NCI-H345 (cell line): Measurements from ENCODE around the gene KRT7.

Experiments
- DNase-seq: peaks from one replicate; lab custom pipeline; 2025; lab: John Stamatoyannopoulos, UW

Gene KRT7

GRCh38 chr12:52232674-52233461 is at the start of gene KRT7:
TSS of gene KRT7 (plus strand) at chr12:52233243. CDS start at chr12:52233297, 54 bp downstream.
- no peak for DNase-seq

DNA sequence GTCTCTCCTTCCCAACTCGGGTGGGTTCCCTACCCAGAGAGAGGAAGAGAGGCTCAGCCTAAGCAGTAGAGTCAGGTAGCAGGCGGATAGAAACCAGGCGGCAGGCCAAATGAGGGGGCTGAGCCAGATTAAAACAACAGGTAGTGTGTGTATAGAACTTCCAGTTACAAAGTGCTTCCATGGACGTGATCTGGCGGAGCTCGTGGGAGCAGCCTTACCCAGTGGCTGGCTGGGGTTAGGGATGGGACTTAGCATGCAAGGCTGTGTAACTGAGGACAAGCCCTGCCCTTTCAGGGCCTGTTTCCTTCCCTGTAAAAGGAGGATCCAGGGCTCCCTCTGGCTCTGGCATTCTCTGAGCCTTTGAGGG is 49.5 kb upstream of the KRT7 start:
- DNase-seq: no peak

DNA sequence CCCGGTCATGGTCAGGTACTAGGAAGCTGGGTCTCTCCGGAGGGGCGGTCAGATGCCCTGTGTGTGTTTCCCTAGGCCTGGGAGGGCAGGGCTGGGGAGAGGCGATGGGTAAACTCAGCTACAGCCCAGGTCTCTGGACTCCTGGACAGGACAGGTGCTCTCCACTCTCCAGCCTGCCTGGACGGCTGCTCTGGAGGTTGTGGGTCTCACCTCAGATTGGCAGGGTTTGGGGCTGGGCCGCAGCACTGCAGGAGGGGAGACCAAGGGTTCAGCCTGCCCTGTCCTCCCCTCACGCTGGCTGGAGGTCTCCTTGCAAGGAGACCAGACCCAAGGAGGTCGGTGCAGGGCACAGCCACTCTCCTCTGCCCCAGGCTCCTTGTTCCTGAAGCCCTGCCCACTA is 49.1 kb upstream of the KRT7 start:
- no peak for DNase-seq

DNA sequence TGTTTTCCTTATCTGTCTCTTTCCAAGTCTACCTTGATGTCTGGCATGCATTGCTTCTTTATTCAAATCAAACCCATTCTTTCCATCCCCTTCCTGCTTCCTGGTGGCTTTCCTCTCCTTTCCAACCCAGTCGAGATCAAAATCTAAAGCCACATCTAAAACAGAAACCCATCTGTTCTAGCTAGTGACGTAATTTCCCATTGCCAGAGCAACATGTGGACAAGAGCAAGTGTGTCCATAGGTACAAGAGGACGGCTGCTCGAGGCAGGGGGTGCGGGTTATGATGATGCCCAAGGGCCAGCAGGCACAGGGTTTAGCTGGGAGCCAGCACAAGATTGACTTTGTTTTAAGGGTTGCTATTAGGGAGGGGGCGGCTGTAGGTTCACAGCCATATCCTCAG is 48.2 kb upstream of the KRT7 start:
- DNase-seq: no peak

DNA sequence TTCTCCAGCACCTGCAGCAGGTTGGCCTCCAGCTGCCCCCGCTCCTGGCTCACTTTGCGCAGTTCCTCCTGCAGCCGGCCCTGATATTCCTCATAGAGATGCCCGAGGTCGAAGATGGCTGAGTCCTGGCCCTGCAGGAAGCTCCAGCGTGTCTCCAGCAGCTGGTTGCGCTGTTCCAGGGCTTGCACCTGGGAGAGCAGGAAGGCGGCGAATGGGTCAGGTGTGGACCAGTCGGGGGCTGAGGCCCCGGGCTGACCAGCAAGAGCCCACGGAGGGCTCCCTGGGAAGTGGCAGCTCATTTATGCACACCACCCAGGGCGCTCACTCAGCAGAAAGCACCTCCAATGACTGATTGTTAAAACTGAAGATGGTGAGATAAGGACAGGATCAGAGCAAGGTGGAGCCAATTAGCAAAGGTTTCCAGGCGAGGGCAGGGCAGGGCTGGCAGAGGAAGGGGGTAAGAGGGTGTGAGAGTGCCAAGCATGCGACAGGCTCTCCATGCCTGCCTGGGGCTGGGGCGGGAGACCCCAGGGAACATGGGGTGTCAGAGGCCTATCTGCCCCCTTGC is 47.6 kb upstream of the KRT7 start:
- DNase-seq: no peak

DNA sequence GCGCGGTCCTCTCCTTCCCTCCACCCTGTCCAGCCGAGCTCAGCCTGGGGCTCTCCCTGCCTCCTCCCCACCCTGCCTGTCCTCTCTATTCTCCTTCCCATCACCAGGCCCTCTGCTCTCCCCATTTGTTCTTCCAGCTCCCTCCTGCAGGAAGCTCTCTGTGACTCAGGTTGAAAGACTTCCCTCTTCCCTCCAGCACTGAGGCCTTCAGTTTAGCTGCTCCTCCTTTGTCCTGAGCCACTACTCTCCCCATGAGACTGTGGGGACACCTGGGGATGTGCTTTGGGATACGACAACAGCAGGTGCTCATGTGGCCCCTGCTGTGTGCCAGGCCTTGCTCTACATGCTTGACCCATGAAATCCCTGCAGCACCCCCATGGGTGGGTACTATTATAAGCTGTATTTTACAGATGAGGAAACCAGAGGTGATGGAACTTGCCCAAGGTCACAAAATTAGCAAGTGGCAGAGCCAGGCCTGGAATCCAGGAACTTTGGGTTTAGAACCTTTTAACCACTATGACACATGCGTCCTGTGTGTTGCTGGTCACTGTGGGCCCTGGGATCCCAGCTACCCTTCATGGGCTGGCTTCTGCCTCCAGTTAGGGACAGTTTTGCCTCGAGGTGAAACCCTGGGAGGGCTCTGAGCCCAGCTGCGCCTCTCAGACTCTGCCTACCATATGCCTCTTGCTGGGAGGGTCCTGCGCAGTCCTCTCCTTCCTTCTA is 46.8 kb upstream of the KRT7 start:
- DNase-seq: peak; percentile 79

GRCh38 chr12:52187206-52187605 is 45.8 kb upstream of the KRT7 start:
- DNase-seq: no peak

DNA sequence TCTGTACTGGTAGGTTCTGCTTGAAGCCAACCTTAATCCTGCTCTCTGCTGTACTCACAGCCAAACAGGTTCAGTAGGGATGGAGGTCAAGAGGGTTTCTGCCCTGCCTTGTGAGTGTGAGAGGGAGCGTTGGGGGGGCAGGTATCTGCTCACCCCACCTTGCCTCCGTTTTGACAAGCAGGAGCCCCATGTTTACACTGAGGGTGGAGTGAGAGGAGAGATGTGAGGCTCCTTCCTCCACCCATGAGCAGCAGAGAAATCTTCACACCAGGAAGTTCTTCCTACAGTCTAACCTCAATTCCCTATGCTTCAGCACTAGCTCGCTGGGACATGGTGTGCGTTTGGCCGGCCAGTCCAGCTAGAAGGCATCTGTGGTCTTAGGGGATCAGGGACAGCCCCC is 45.4 kb upstream of the KRT7 start:
- no peak for DNase-seq

DNA sequence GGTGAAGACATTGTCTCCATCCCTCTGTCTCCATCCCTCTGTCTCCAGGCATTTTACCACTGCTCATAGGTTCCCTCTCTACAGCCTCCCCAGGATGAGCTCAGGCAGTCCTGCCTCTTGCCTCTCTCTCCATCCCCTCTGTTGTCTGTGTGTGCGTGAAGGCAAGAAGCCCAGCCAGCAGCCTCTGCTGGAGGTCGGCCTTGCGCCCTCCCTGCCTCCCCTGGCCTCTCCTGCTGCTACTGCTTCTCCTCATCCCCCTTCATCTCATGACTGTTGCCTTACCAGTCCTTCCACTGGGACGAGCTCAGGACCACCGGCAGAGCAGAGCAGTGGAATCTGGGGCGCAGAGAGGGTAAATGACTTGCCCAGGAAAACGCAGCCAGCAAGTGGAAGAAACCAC is 44.4 kb upstream of the KRT7 start:
- no peak for DNase-seq

- no peak for DNase-seq
Measured at GRCh38 chr12:52189376-52190174, 43.5 kb upstream of the KRT7 start.

DNA sequence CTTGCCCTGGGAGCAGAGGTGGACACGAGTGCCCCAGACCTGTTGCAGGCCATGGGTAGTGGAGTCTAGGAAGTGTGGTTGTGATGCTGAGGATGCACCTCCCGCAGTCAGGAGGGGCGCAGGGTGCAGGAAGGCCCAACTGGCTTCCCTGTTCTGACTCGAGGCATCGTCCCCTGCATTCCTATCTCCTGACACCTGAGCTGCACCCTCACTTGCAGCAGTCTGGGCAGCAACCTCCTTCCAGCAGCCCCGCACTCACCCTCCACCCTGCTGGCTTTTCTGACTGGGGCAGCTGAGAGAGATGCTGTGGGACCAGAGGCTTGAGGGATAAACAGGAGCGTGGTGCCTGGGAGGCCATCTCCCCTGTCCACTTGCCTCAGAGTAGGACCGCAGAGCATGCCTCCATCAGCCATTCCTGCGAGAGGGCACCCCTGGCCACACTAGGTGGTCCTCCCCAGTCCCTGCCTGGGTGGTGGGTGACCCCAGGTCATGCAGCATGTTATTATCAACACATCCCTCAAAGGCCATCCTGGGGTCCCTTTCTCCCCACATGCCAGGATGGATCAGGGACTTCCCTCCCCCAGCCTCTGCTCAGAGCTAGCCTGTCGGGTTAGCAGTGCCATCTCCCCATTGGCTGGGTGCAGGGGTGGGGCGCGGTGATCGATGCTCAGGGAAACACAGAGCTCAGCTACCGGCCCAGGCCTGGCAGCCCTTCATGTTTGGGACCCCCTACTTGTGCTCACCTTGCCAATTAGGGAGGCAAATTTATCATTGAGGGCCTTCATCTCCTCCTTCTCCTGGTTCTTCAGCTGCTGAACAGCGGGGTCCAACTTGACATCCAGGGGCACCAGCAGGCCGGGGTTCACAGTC is 41.9 kb upstream of the KRT7 start:
- DNase-seq: no peak

DNA sequence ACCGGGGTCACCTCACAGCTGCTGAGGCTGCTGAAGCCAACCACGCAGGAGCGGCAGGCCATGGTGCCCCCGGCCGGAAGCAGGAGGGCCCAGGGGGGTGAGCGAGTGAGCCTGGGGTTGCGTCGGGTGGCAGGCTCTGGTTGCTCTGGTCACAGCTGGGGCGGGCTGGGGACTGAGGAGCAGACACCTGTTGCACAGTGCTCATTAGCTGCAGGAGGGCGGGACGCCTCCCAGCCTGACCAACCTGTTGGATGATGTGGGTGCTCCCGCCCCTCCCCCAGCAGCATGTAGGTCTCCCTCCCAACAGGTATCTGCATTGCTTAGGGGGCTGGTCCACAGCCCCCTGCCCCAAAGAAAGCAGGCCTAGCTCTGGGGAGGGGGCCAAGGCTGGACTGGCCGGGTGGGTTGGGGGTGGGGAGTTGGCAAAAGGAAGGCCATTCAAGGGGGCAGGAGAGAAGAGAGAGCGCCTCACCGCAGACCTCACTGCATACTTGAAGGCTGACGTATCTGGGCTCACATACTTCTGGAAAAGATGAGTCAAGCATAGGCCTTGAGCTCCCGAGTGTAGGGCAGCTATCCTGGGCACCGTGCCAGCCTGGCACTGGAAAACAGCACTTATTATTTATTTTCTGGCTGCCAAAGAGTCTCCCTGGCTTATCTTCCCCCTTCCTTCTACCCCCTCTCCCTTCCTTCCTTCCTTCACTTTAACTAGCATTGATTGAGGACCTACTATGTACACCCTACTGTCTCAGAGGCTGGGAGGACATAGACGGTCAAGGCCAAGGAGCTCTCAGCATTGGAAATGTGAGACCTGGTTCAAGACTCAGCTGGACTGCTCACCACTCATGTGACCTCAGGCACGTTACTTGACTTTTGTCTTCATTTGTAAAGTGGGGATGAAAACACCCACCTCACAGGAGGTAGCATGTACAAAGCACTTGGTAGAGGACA is 40.9 kb upstream of the KRT7 start, which contains the start of gene KRT80:
KRT80 (minus strand) TSS at position 174 of the 951 bp plus-strand sequence; CDS start at position 62, 112 bp downstream.
- peak; percentile 94 for DNase-seq

DNA sequence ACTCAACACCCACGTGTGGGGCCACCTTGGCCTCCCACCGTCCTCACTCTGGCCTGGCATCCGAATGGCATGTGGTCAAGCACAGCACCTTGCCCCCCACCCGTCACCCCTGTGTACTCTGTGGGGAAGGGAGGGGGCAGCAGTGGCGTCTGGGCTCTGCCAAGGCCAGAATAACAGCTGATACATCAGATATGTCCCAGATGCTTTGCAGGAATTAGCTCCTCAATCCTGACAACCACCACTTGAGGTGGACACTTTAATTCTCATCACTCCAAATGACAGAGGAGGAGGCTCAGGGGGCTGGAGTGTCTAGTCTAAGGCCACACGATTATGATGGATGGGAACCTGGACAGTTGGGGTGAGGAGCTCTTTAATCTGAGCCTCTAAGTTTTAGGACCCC is 39.5 kb upstream of the KRT7 start:
- DNase-seq: no peak

DNA sequence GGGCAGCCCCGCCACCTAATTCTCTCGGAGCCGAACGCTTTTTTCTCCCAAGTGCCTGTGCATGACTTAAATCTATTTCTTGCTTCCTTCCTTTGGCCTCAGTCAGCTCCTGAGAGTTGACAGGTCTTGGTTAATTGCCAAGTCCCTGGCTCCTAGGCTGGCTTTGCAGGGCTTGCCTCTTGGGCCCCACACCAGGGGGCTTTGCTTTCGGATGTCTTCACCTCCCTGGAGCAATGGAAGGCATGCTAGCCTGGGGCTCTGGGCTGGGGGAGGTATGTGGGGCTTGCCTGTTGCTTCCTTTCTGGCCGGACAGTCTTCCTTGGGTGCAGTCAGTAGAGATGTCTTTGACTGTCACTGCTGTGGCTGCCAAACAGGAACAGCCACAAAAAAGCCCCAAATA is 39.1 kb upstream of the KRT7 start:
- DNase-seq: no peak

GRCh38 chr12:52195065-52195730 is 37.8 kb upstream of the KRT7 start:
- DNase-seq: no peak

DNA sequence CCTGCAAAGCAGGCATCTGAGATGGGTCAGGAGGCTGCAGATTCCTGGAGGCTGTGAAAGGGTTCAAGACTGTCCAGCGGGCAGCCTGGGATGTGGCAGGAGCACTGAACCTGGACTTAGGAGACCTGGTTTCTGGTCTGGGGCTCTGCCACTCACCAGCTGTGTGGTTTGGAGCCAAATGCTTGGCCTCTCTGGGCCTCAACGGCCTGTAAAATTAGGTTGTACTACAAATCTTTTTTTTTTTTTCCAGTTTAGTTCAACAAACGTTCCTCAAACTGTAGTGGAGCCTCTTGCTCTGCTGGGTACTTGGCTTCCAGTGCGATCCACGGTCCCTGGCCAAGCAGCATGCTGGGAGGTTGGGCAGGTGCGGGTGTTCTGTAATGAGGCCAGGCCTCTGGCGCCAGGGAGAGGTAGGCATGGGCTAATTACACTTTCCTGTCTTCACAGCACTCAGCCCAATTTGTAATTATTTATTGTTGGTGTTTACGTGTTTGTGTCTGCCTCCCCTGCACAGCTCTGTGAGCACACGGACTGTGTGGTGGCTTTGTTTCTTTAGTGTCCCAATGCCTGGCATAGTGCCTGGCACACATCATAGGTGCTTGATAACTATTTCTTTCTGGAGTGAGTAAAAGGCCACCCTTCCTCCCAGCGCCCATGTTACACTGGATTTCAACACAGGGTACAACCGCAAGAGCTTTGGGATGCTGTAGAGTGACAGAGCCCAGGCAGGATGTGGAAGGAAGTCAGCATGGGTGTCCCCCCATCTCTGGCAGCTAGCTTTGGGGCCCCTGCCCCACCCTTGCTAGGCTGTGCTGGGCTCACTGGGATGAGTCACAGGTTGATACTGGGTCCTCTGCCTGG is 35.4 kb upstream of the KRT7 start:
- DNase-seq: peak; percentile 68

GRCh38 chr12:52198454-52199215 is 34.4 kb upstream of the KRT7 start:
- peak; percentile 85 for DNase-seq
